Measurements from ENCODE around the gene FAM184B.
A peak's percentile ranks its signal among the peaks of the same experiment; 100 is the strongest.

FAM184B gene

DNA sequence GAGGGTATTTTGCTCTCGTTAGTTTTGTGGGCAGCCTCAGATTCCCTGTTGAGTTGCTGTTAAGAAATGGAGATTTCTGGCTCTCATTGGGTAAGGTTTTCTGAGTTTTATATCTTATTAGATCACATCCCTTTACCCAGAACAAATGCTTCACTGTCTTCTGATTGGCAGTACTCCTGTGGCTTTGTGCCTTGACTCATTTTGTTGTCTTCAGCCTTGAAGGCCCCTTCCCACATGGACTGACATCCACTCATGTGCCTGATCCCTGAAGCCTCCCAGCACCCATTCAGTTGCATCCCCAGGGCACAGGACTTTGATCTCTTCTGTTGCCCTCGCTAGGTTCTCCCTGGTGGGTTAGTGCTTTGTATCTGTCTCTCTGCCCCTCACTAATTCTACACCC is 156.6 kb downstream of the FAM184B start:
- DNase-seq = no peak

DNA sequence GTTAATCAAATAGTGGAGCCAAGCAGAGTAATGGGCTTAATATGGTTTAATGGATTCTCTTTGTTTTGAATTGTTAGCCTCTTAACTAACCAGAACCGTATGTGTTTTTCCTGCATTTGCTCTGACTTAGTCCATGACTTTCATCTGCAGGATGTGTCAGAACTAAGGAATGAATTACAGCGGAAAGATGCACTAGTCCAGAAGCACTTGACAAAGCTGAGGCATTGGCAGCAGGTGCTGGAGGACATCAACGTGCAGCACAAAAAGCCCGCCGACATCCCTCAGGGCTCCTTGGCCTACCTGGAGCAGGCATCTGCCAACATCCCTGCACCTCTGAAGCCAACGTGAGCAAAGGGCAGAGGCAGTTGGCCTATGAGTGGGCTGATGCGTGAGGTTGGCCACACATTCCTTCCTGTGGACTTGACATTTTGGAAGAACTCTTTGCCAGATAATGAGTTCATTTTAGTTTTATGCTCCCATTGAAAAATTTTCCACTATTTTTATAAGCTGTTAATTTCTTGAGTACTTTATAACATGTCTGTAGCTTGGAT is 157.9 kb downstream of the FAM184B start:
- no peak for DNase-seq

DNA sequence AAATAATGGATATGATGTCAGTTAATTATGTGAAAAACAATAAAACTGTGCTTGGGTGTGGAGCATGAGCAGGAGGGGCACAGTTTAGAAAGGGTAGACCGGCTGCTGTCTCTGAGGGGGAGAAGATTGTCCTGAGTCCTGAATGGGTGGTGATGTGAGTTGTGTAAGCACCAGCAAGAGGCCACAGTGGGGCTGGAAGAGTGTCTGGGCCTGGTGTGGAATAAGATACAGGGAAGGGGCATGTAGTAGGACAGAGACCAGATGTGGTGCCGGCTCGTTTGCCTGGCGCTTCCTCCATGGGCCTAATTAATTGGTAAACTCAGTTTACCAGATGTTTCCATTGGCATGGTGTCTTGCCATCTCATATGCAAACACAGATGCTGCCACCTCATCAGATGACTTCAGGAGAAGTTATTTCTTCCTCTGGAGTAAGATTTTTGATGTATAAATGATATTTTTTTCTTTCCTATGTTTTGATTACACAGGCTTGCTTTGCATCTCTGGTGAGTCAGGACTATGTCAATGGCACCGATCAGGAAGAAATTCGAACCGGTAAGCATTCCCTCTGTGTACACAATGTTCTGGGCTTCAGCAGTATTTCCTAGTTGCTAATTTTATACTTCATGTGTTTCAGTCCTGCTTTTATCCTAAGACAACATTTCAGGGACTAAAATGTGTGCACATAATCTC is 161.9 kb downstream of the FAM184B start:
- DNase-seq = no peak

DNA sequence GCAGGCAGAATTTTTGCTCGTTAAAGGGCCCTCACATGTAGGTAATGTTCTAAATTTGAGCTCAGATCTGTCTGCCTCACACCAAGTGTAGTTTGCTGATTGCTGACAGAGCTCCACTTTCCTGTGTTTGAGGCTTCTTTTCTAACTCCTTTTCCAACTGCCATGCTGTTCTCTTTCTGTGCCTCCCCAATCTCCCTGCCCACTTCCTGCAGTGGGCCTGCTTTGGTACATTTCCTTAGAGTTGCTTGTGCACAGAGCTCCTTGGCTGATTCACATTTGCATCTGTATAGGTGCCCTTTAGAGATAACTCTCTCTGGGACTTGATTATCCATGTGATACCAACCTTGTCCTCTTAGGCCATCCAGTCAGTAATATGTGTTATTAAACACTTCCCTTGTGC is 162.5 kb downstream of the FAM184B start:
- no peak for DNase-seq

DNA sequence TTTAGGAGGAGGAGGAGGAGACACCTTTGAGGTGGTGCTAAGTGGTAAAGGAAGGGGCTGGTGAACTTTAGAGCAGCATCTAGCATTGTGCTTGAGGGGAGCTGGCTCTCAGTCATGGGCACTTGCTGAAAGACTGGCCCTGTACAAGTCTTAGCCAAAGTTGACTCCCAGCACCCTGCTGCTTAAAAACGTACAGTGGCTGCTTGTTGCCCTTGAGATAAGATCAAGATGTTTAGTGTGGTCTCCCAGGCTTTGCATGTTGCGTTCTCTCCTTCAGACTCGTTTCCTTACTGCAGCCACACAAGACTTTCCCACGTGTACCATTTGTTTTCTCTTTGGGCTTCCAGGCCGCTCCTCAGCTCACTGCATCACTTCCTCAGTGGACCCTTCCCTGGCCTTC is 165.1 kb downstream of the FAM184B start:
- DNase-seq = no peak

DNA sequence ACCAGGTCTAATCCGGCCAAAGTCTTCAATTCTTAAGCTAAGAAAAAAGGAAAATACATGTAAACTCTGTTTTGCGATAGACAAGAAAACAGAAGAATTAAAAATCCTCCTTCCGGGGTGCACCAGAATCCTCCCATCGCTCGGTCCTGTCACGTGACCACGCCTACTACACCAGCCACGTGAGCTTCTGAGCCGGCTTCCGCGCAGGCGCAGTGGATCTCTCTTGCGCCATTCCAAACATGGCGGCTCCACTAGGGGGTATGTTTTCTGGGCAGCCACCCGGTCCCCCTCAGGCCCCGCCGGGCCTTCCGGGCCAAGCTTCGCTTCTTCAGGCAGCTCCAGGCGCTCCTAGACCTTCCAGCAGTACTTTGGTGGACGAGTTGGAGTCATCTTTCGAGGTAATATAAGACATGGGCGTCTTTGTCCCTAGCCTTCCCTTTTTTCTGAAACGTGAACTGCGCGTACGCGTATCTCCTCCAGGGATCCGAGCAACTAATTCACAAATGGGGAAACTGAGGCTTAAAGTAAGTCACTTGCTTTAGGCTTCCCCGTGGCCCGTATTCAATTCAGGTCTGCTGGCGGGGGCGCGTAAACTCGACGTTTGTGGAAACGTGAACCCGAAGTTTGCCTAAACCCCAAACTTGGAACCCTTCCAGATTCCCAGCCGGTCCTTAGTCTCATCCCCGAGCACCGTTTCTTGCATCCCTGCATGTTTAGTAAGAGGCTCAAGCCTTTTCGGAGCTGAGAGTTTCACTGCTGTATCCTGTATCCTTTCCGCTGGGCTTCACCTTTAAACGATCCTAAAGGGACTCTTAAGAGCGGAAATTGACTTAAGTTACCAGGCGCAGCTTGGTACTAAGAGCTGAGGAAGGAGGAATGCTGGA is 166.8 kb downstream of the FAM184B start, which contains the start of gene MED28:
Gene MED28, plus strand, starts transcription at position 226 of the 884 bp plus-strand sequence. Its CDS starts 14 bp downstream, at position 240.
- peak; percentile 92 for DNase-seq

DNA sequence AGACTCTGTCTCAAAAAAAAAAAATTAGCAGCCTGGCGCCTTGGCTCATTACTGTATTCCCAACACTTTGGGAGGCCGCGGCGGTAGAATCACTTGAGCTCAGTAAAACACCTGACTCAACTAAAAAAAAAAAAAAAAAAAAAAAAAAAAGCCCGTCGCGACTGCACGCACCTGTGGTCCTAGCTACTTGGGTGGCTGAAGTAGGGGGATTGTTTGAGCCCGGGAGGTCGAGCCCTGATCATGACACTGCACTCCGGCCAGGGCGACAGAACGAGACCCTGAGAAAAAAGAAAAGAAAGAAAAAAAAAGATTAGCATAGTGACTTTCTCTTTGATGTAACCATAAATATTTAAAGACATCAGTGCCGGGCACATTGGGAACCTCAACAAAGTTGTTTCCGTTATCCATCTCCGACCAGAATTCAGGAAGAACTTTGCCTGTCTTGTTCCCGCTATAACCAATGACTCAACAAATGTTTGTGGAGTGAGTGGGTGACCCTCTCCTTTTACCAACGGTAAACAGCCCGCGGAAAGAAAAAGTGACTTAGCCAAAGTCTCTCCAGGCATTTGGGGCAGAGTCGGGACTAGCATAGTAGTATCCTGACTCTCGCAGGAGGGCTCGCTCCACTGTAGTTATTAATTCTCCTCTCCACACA is 167.5 kb downstream of the FAM184B start:
- DNase-seq = no peak

DNA sequence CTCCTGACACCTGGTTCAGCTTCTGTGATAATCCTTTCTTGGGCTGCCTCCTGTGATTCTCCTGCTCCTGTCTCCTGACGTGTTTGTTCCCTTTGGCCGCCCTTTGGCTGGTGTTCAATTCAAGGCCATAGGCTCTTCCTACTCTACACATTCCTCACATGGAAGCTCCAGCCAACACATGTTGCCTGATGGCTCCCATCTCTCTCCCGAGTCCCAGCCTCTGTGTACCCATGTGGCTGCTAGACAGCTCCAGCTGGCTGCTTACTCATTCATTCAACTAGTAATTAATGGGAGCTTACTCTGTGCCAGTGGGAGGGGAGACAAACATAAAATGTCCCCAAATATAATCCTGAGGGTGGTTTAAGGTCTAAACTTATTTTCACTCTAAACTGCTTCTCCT is 176.2 kb downstream of the FAM184B start:
- no peak for DNase-seq

DNA sequence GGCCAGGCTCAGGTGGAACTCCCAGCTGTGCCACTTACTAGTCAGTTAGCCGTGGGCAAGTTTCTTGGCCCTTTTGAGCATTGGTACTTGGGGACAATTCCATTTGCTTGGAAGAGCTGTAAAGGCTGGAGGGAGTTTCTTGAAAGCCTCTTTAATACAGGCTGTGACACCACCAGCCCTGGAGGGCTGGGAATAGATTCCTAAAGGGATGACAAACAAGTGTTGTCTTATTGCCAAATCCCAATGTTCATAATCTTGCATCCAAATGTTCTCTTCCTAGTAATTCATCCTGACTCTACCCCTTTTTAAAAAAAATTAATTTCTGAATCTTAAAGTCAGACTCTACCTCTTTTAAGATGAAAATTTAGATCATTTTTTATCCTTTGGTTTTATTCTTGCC is 181.6 kb downstream of the FAM184B start:
- no peak for DNase-seq

DNA sequence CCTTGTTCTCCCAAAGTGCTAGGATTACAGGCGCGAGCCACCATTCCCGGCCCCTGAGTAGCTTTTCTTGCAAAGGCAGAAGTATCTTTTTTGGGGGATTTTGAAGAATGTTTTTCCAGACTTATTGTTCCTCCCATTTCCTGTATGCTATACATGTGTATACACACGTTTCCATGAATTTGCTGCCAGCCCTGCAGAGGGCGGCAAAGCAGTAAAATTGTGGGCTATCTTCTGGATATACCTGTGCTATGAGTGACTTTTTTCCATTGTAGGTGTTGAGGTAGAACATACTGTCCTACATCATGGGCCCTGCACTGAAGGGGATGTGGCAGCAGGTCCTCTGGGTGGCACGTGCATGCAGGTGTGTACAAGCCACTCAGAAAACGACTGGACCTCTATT is 183.9 kb downstream of the FAM184B start:
- DNase-seq = peak; percentile 19

DNA sequence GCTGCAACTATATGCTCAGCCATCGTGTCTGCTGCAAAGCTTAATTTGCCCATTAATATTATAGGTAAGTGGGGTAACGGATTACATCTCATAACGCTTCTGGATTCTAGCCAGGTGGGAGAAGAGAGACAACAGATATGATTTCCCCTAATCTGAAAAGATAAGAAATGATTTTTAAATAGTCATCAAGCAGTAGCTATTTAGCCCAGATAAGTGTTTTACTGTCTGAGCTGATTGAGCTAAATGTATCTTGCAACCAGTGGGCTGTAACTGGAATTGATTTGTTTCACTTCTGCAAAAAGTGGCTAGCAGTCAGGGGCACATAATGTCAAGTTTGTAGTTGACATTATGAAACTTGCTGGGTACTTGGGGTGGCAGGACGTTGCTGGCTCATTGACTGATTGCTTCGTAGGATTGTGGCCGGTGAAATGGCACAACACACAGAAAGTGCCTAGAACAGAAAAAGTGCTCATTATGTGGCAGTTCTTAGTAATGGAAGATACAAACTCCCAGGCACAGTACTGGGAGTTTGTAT is 185.9 kb downstream of the FAM184B start:
- no peak for DNase-seq

DNA sequence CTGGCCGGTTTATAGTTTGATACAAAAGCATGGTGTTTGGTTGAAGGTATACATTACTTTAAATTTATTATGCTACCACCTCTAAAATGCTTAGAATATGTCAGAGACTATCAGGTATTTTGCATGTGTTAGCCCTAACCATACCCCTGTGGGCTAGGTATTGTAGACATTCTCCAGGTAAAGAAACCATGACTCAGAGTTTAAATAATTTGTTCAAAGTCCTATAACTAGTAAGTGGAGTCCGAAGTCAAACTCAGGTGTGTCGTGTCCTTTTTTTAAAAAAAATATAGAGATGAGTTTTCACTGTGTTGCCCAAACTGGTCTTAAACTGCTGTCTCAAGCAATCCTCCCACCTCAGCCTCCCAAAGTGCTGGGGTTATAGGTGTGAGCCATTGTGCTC is 192.1 kb downstream of the FAM184B start:
- DNase-seq = no peak

DNA sequence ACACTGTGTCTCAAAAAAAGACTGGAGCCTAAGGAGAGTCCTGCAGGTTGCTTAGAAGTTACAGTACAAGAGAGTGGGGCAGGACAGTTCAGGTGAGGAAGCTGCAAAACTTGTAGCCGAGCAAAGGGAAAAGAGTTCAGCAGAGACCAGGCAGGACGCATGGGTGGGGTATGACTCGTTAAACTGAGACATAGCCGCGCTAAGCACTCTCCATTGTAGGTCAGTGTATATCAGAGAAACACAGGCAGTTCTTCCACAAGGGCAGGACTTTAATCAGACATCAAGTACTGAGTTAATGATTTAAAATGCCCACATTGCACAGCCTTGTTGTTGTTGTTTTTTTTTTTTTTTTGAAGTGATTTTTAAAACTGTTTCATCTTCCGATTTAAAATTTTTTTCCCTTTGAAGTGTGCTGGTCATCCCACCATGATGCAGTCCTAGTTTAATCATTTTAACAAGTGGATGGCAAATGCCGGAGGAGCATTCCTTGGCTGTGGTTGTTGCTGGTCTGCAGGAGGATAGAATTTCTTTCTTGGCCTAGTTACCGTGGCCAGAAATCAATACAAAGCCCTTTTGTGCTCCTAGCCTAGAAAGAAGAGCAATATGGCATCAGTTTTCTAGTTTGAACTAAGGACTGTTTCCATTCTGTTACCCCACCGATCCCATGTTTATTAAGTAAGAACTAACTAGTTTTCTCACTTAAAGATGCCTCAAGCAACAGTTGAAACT is 194.2 kb downstream of the FAM184B start:
- DNase-seq = no peak

DNA sequence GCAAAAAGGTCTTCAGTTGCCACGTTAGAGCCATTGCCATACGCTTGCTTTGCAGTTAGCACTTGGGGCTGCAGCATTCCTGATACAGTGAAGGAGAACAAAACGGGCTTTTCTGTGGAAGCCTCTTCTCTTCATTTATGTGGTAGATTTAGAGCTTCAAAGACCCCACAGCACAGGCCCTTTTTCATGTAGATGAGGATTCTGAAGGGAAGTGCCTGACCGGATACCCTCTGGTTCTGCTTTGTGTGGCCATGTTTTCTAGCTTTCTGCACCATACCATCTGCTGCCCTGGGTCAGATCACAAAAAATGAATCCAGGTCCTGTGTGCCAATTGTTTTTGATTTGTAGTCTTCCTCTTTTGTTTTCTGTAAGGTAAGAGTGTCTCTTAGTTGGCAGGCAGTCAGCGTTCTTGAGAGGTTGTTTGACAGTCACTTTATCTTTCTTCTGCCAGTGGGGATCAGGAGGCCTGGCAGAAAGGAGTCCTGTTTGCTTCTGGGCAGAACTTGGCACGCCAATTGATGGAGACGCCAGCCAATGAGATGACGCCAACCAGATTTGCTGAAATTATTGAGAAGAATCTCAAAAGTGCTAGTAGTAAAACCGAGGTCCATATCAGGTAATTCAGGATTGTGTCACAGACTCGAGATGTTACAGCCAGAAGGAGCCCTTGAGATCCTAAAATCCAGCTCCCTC is 196.8 kb downstream of the FAM184B start:
- no peak for DNase-seq

DNA sequence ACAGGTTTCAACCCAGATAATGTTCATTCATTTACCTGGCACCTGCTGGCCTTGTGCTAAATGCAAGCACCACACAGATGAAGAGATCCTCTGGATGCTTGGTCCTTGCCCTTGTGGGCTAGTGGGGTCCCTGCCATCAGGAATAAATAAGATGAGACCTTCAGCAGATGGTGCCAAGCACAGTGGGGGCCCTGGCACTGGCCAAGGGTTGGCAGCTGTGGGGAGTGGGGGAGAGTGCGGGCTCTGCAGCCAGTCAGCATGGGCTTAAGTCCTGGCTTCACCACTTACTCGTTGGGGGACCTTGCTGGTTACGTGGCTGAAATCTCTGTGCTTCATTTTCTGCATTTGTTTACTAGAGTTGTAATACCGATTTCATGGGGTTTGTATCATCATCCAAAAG is 197.5 kb downstream of the FAM184B start:
- DNase-seq = no peak

DNA sequence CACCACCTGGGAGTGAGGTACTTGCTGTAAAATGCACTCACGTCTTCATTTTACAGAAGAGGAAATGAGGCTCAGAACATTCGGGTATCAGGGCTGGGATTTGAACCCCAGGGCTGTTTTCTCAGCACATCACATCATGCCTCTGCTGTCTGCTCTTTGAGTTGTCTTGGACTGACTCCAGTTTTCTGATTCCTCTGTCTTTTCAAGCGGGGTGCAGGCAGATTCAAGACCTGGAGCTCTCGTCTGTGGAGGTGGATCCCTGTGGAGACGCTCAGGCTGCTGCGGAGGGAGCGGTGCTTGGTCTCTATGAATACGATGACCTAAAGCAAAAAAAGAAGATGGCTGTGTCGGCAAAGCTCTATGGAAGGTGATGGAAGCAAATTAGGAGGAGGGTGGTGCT is 198.1 kb downstream of the FAM184B start:
- no peak for DNase-seq

DNA sequence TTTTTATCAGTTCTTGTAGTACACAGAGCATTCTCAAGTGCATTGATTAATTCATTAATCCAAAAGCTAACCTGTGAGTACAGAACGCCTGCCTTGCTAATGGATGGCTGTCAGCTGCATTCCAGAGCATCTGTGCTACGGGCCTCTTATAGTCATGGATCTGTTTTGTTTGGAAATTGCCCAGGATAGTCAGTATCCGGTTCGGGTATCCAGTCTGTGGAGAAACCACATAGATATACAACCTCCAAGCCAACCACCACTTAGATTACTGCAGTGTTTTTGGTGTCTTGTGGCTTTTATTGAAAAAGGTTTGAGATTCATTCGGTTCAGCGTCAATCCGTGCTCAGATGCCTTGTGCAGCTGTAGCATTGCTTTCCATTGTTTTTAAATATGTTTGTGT is 200.5 kb downstream of the FAM184B start:
- no peak for DNase-seq
